Activated CD4-positive, alpha-beta T cell treated with anti-CD3 and anti-CD28 coated beads, Interleukin-2, amount 10 ng/mL, durations not matched to agents 24 days and 14 days (primary cell): ENCODE measurements around the gene LILRB1. TPM values are rescaled to one million over a fixed set of nuclear protein-coding genes. Genes with fewer than 3 reads are reported as not detected.

Experiments
- total RNA-seq: library from RNA; stranded (reverse); gene quantifications from 2 replicates; pipeline ENCODE4 v1.2.3, GENCODE V29; 2022

LILRB1 gene
- total RNA-seq, 1 donor from 2014 or later: 0.33 TPM

Other genes starting within 250 kb of the LILRB1 start
- 0.21 and 0.78 TPM in 2 replicates for gene TTYH1, start 215.0 kb upstream of the LILRB1 start, total RNA-seq
- 202 and 214 TPM in 2 replicates for gene LENG8, start 181.3 kb upstream of the LILRB1 start, total RNA-seq
- 8.2 and 8.3 TPM in 2 replicates for gene LENG9, start 166.7 kb upstream of the LILRB1 start, total RNA-seq
- 0.61 and 0.64 TPM in 2 replicates for gene CDC42EP5, start 157.2 kb upstream of the LILRB1 start, total RNA-seq
- 34.2 and 35.0 TPM in 2 replicates for gene LAIR2, start 127.7 kb upstream of the LILRB1 start, total RNA-seq
- not detected in 2 replicates for gene LILRA2, start 56.7 kb upstream of the LILRB1 start, total RNA-seq
- not detected in 2 replicates for gene LILRA1, start 36.9 kb upstream of the LILRB1 start, total RNA-seq
- not detected in 2 replicates for gene LILRB4, start 32.5 kb downstream of the LILRB1 start, total RNA-seq
- gene KIR3DL3, start 94.0 kb downstream of the LILRB1 start, total RNA-seq: not detected in 2 replicates
- gene KIR2DL3, start 108.0 kb downstream of the LILRB1 start, total RNA-seq: 0.12 TPM in 1 of 2 replicates, not detected in the other
- not detected in 2 replicates for gene KIR2DL1, start 139.3 kb downstream of the LILRB1 start, total RNA-seq
- not detected in 2 replicates for gene KIR2DL4, start 173.1 kb downstream of the LILRB1 start, total RNA-seq
- not detected in 2 replicates for gene KIR3DL1, start 186.0 kb downstream of the LILRB1 start, total RNA-seq
- gene KIR2DS4, start 202.2 kb downstream of the LILRB1 start, total RNA-seq: not detected in 2 replicates
- 0.47 and 0.52 TPM in 2 replicates for gene KIR3DL2, start 220.0 kb downstream of the LILRB1 start, total RNA-seq
- gene FCAR, start 243.8 kb downstream of the LILRB1 start, total RNA-seq: not detected in 2 replicates